ENCODE measurements around the gene FOXB2. TPM values are rescaled to one million over a fixed set of nuclear protein-coding genes. Genes with fewer than 3 reads are reported as not detected.

Gene FOXB2
- total and polyA plus RNA-seq, 12 donors = not detected

DNA sequence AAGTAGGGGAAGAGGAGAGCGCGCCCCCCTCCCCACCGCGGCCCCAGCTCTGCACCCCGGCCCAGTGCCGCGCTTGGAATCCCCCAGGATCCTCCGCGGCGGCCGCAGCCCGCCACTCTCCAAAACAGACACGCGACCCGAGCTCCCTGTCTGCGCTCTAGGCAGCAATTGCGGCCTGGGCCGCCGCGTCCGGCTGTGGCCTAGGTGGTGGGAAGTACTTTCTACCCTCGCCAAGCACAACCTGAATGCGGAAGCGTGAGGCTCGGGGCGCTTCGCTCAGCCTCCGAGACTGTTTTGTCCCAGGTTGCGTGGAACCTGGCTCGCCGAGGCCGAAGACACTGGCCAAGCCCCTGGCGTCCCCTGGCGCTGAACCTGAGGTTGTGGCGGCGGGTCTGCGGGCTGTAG is 3.3 kb upstream of the FOXB2 start:
- no peaks in the 10 kb centered on the region for H3K36me3 ChIP-seq
- 1 to 2% methylated on average over 37 of the region's 37 CpGs for WGBS, 2 donors
- H3K27ac ChIP-seq = no peak overlapping the region
- intact Hi-C loops (cut with DNase I) = no loop called here
- ATAC-seq (no peak), DNase-seq (no peak)
- no peaks in the 10 kb centered on the region for H3K9me3 ChIP-seq
- TF ChIP-seq, protein P1, sequence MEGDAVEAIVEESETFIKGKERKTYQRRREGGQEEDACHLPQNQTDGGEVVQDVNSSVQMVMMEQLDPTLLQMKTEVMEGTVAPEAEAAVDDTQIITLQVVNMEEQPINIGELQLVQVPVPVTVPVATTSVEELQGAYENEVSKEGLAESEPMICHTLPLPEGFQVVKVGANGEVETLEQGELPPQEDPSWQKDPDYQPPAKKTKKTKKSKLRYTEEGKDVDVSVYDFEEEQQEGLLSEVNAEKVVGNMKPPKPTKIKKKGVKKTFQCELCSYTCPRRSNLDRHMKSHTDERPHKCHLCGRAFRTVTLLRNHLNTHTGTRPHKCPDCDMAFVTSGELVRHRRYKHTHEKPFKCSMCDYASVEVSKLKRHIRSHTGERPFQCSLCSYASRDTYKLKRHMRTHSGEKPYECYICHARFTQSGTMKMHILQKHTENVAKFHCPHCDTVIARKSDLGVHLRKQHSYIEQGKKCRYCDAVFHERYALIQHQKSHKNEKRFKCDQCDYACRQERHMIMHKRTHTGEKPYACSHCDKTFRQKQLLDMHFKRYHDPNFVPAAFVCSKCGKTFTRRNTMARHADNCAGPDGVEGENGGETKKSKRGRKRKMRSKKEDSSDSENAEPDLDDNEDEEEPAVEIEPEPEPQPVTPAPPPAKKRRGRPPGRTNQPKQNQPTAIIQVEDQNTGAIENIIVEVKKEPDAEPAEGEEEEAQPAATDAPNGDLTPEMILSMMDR (IDR thresholded peaks at IDR 0.05) = no peak
- peak overlapping the region in 6 of 10 donors; percentile 5 to 27 (median 18) for H3K4me3 ChIP-seq
- peaks cover 4 to 64% (median 41%) of the 10 kb centered on the region in 9 donors for H3K4me1 ChIP-seq
- peaks cover 72 to 100% (median 99%) of the 10 kb centered on the region in 7 donors for H3K27me3 ChIP-seq

DNA sequence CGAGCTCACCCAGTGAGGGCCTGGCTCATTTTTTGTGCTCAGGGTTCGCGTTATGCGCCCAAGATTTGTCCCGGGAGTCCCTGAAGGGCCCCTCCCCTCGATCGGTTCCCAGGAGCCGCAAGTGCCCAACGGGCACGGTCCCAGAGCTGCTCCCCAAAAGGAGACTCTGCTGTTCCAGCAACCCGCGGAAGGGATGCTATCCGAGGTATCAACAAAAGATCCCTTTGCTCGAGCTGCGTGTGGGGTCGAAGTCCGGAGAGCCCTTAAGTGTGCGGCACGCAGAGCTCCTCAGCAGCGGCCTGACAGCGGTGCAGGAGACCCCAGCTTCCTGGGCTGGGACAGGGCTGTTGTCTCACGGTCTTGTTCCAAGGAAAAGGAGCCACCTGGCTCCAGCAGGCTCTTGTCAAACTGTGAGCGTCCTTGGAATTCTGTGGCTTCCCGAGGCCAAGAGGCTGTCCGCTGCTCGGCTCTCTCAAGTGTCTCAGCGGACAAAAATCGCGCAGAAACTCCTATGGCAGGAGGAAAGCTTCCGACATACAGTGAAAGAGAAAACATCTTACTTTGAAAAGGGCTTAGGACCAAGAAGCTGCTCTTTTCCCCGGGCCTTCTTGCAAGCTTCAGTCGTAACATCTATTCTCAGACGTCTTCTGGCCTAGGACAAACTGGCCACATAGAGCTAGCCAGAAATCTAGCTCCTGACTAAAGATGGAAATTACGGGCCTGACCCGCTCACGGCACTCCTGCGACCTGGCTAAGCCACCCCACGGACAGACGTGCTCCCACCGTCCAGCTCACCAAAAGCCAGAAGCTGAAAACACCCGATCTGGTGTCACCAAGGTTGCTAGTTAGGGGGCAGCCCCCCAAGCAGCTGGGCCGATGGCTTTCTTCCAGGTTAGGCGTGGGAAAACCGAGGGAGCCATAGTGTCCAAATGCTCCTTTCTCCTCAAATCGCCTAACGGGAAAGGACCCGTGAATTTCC is 2.6 kb upstream of the FOXB2 start:
- TF ChIP-seq, protein P1 (IDR thresholded peaks at IDR 0.05) = no peak
- intact Hi-C loops (cut with DNase I) = no loop called here
- peaks cover 73 to 100% (median 99%) of the 10 kb centered on the region in 7 donors for H3K27me3 ChIP-seq
- peaks cover 4 to 68% (median 41%) of the 10 kb centered on the region in 9 donors for H3K4me1 ChIP-seq
- H3K36me3 ChIP-seq = no peaks in the 10 kb centered on the region
- no peak for DNase-seq
- 3% methylated on average over 47 of the region's 47 CpGs for WGBS, 2 donors
- H3K9me3 ChIP-seq = no peaks in the 10 kb centered on the region
- H3K4me3 ChIP-seq = peak overlapping the region in 2 of 10 donors; percentile 5 to 10
- no peak overlapping the region for H3K27ac ChIP-seq
- no peak for ATAC-seq

DNA sequence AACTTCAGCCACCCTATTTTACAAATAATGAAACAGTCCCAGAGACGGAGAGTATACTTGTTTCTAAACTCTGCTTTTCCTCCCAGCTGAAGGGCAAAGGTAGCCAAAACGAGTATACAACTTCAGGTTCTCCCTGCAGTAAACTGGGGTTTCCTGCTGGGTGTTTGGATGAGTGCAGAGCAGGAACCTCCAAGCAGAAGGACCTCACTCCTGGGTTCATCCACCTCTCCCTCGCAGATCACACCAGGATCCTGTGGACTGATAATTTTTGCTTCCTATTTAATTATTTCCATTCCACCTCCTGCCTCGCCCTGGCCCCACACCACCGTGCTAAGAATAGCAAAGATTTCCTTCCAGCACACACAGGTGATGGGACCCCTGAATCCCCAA is 2.0 kb upstream of the FOXB2 start:
- ATAC-seq (no peak), DNase-seq (no peak)
- H3K27ac ChIP-seq = no peak overlapping the region
- no peaks in the 10 kb centered on the region for H3K36me3 ChIP-seq
- H3K4me1 ChIP-seq = peaks cover 4 to 68% (median 38%) of the 10 kb centered on the region in 9 donors
- H3K9me3 ChIP-seq = no peaks in the 10 kb centered on the region
- 4 to 7% methylated on average over 5 of the region's 5 CpGs for WGBS, 2 donors
- TF ChIP-seq, protein P1 (IDR thresholded peaks at IDR 0.05) = no peak
- intact Hi-C loops (cut with DNase I) = no loop called here
- H3K27me3 ChIP-seq = peaks cover 79 to 100% (median 99%) of the 10 kb centered on the region in 7 donors
- no peak overlapping the region for H3K4me3 ChIP-seq

DNA sequence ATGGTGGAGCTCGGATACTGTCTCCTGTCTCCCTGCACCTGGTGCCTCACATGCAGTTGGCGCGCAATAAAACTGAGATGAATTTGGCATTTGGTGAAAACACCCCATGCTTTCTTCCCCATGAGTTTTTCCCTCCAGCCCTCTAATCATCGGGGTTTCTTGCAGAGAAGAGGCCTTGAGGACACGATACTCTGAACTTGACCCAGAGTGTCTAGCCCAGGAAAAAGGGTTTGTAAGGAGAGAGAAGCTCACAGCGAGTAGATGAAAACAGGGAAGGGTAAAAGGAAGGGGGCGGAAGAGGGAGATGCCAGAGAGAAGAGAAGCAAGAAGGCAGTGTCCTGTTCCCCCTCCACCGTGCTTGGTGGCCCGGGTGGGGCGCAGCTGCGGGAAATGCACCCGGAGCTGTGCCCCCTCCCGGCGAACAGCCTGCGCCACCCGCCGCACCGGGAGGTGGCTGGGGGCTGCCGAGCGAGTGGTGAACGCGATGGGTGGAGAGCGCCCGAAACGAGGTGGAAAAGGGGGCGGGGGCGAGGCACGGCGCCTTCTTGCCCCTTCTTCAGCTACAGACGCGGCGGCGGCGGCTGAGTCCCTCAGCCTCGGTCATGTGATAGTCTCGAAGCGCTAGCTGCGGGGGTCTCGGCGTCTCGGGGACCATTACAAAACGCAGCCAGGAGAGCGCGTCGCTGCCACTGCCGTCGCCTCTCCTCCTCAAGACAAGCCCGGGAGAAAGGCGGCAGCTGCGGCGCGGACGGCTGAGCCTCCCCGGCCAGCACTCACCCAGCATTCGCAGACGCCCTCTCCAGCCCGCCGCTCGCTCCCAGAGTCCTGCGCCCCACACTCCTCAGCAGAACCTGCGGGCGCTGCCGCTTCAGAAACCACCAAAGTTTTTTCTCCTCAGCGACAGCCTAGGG is 1.1 kb upstream of the FOXB2 start:
- Histone ChIP-seq H3K27me3 (peaks cover 81 to 100% (median 99%) of the 10 kb centered on the region in 7 donors), H3K4me1 (peaks cover 4 to 72% (median 44%) of the 10 kb centered on the region in 9 donors), H3K4me3 (peak overlapping the region in 6 of 10 donors; percentile 8 to 22 (median 14)), H3K36me3 (no peaks in the 10 kb centered on the region), H3K27ac (no peak overlapping the region), H3K9me3 (no peaks in the 10 kb centered on the region)
- 1 to 2% methylated on average over 58 to 64 of the region's 64 CpGs for WGBS, 2 donors
- TF ChIP-seq, protein P1 (IDR thresholded peaks at IDR 0.05) = no peak
- DNase-seq (no peak), ATAC-seq (peak in 2 of 8 donors; percentile 6 to 32)
- intact Hi-C loops (cut with DNase I) = no loop called here
